HCEC 1CT (cell line): ENCODE measurements around the gene C20orf202.
"Not testable (repeated sequence)": the region's sequence is repeated elsewhere in the genome, so short reads cannot be mapped to it uniquely, and the experiment has no call there.

Source experiments
- DNase-seq: peaks from one replicate; pipeline ENCODE4 v3.0.0-alpha.2; 2017

Gene C20orf202

DNA sequence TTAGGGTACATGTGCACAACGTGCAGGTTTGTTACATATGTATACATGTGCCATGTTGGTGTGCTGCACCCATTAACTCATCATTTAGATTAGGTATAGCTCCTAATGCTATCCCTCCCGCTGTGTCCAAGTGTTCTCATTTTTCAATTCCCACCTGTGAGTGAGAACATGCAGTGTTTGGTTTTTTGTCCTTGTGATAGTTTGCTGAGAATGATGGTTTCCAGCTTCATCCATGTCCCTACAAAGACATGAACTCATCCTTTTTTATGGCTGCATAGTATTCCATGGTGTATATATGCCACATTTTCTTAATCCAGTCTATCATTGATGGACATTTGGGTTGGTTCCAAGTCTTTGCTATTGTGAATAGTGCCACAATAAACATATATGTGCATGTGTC lies 47.0 kb downstream of the C20orf202 start:
- DNase-seq = not testable (repeated sequence)

DNA sequence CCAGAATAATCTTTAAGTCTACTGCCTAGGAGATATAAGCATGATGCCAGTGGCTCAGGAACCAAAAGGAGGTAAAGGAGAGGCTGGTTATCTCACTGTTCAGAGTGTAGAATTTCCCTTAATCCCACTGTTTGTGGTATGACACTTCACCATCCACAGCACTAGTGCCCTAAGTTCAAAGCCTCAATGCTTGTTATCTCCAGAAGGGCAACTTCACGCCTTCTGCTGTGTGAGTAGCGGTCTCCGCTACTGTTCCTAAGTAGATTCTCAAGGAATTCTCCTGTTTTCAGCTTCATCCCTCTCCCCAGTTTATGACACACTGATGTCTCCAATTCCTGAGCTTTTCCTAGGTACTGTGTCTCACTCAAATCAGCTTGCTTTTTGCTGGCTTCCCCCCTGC lies 49.2 kb downstream of the C20orf202 start:
- DNase-seq = no peak

GRCh38 chr20:1254254-1254653 lies 51.0 kb downstream of the C20orf202 start:
- DNase-seq = no peak

DNA sequence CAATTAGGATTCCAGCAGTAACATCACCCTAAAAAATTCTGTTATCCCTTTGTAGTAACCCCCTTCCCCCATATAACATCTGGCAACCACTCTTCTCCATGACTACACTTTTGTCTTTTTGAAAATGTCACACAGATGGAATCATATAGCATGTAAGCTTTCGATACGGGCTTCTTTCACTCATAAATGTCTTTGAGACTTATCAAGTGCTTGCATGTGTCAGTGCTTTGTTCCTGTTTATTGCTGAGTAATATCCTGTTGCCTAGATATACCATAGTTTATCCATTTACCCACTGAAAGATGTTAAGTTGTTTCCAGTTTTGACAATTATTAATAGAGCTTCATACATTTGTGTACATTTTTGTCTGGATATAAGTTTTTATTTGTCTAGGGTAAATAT lies 52.4 kb downstream of the C20orf202 start:
- no peak for DNase-seq
